ENCODE results near the gene EBP.
A peak's percentile ranks its signal among the peaks of the same experiment; 100 is the strongest.
"Not testable (repeated sequence)": the region's sequence is repeated elsewhere in the genome, so short reads cannot be mapped to it uniquely, and the experiment has no call there.

EBP gene

DNA sequence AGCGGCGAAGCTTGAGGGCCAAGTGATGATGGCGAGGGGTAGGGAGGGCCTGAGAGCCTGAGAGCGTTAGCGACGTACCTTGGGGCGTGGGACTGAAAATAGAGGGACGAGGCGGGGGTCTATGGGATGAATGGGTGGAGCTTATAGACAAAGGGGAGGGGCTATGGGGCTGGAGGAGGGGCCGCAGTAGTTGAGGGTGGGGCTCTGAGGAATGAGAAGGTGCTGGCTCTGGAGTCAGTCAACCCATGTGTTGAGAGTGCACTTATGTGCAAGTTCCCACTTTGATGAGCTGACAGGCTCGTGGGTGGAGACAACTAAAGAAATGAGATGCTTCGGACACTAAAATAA is 18.4 kb downstream of the EBP start:
- peak overlapping the region; percentile 72 for H3K4me3 ChIP-seq (ENCODE audit: low read depth, low read length)
- TF ChIP-seq, protein P1, sequence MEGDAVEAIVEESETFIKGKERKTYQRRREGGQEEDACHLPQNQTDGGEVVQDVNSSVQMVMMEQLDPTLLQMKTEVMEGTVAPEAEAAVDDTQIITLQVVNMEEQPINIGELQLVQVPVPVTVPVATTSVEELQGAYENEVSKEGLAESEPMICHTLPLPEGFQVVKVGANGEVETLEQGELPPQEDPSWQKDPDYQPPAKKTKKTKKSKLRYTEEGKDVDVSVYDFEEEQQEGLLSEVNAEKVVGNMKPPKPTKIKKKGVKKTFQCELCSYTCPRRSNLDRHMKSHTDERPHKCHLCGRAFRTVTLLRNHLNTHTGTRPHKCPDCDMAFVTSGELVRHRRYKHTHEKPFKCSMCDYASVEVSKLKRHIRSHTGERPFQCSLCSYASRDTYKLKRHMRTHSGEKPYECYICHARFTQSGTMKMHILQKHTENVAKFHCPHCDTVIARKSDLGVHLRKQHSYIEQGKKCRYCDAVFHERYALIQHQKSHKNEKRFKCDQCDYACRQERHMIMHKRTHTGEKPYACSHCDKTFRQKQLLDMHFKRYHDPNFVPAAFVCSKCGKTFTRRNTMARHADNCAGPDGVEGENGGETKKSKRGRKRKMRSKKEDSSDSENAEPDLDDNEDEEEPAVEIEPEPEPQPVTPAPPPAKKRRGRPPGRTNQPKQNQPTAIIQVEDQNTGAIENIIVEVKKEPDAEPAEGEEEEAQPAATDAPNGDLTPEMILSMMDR (IDR thresholded peaks at IDR 0.05; ENCODE audit: insufficient read depth, low read depth, low read length, missing control alignments), result no peak
- DNase-seq (ENCODE audit: low read depth), result peak; percentile 69

DNA sequence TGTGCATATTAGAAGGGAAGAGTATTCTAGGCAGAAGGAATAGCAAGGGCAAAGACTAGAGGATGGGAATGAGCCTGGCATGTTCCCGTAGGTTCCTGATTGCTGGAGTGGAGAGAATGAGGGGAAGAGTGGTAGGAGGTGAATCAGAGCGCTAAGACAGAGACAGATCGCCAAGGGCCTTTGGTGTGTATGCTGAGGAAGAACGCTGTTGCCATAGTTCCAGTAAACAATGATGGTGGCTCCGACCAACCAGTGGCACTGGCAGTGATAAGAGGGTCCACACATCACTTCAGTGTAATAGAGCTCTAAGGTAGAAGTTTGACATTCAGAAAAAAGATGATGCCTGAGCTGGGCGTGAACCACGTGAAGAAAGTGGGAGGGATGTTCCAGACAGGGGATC is 18.9 kb downstream of the EBP start:
- DNase-seq (ENCODE audit: low read depth), result no peak
- TF ChIP-seq, protein P1 (IDR thresholded peaks at IDR 0.05; ENCODE audit: insufficient read depth, low read depth, low read length, missing control alignments), result no peak
- H3K4me3 ChIP-seq (ENCODE audit: low read depth, low read length), result peak overlapping the region; percentile 72

DNA sequence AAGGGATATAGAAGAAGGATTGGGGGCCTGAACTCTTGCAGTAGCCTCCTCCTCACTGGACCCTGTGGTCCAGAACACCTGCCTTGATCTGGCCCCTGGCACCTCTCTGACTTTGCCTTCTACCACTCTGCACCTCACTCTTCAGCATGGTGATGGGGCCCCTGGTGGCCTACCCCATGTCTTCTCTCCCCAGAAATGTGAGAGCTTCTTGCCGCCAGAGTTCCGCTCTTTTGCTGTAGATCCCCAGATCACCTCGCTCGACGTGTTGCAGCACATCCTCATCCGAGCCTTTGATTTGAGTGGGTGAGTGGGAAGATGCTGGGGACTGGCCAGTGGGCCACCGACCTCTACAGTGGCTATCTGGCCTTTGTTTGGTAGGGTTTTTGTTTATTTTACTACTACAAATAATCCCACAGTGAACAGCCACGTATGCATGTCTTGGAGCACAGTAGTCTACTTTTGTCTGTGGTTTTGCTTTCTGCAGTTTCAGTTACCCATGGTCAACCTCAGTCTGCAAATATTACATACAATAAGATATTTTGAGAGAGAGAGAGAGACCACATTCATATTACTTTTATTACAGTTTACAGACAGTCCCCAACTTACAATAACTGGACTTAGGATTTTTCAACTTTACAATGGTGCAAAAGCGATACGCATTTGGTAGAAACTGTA is 19.7 kb downstream of the EBP start:
- peak overlapping the region; percentile 72 for H3K4me3 ChIP-seq (ENCODE audit: low read depth, low read length)
- DNase-seq (ENCODE audit: low read depth), result peak; percentile 68
- TF ChIP-seq, protein P1 (IDR thresholded peaks at IDR 0.05; ENCODE audit: insufficient read depth, low read depth, low read length, missing control alignments), result no peak

DNA sequence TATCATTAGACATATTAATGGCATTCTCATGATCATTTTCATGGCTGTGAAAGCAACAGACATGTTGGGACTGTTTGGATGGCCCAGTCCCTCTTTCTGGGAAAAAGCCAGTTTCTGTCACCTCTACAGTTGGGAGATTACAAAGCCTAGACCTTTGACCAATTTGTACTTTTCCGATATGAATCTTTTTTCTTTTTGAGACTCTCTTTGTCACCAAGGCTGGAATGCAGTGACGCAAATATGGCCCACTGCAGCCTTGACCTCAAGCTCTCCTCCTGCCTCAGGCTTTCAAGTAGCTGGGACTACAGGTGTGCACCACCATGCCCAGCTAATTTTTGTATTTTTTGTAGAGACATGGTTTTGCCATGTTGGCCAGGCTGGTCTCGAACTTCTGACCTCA is 27.3 kb downstream of the EBP start:
- DNase-seq (ENCODE audit: low read depth), result no peak
- H3K4me3 ChIP-seq (ENCODE audit: low read depth, low read length), result no peak overlapping the region
- TF ChIP-seq, protein P1 (IDR thresholded peaks at IDR 0.05; ENCODE audit: insufficient read depth, low read depth, low read length, missing control alignments), result no peak

DNA sequence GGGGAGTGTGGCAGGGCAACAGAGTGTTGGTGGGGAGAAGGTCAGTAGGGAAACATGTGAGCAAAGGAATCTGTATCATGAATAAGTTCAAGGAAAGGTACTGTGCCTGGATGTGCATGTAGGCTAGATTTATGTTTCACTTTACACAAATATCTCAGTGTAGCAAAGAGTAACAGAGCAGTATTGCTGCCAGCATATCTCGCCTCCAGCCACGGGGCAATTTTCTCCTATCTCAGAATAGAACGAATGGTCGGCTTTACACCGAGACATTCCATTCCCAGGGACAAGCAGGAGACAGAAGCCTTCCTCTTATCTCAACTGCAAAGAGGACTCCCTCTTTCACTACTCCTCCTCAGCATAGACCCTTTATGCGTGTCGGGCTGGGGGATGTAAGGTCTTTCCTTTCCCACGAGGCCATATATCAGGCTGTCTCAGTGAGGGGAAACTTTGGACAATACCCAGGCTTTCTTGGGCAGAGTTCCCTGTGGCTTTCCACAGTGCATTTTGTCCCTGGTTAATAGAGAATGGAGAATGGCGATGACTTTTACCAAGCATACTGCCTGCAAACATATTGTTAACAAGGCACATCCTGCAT is 34.2 kb downstream of the EBP start:
- not testable (repeated sequence) for H3K4me3 ChIP-seq (ENCODE audit: low read depth, low read length)

DNA sequence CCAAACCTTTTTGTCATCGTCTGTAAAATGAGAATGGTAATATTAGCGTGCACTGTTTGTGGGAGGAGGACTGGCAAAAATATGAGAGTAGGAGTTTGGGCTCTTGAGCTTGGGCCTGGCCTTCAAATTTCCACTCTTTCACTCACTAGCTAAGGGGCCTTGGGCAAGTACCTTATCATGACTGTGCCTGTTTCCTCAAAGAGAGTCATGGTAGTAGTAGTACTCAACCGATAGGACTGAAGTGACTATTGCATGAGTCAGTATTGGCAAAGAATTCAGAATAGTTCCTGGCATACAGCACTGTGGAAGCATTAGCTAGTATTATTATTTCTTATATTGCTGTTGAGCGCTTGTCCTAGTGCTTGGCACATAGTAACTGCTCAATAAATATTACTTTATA is 36.7 kb downstream of the EBP start:
- TF ChIP-seq, protein P1 (IDR thresholded peaks at IDR 0.05; ENCODE audit: insufficient read depth, low read depth, low read length, missing control alignments), result no peak
- no peak overlapping the region for H3K4me3 ChIP-seq (ENCODE audit: low read depth, low read length)
- DNase-seq (ENCODE audit: low read depth), result no peak

More for the DNA sequence above, 34.2 kb downstream of the EBP start:
- not testable (repeated sequence) for DNase-seq (ENCODE audit: low read depth)

DNA sequence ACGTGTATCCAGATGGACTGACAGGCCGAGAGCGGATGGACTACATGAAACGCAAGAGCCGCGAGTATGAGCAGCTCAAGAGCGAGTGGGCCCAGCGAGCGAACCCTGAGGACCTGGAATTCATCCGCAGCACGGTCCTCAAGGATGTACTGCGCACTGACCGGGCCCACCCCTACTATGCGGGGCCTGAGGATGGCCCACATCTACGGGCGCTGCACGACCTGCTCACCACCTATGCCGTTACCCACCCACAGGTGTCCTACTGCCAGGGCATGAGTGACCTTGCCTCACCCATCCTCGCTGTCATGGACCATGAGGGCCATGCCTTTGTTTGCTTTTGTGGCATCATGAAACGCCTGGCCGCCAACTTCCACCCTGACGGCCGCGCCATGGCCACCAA is 38.0 kb downstream of the EBP start:
- TF ChIP-seq, protein P1 (IDR thresholded peaks at IDR 0.05; ENCODE audit: insufficient read depth, low read depth, low read length, missing control alignments), result no peak
- no peak overlapping the region for H3K4me3 ChIP-seq (ENCODE audit: low read depth, low read length)
- DNase-seq (ENCODE audit: low read depth), result no peak

Data from GM12865 (cell line).